Suprapubic skin (tissue), 3 donors: ENCODE data around the gene SCUBE3.

ENCODE experiments used
- CTCF ChIP-seq, 2 donors: fragments of 200-600 bp in 1 of 2; fragments of 450-650 bp in 1 of 2; sonication (generic) in 1 of 2; IDR thresholded peaks; one replicate each; pipeline ENCODE4 v1.5.1; 2016 to 2019; ENCODE audit warnings: antibody characterized with exemption in 2 of 2, mild to moderate bottlenecking in 1 of 2, moderate library complexity in 1 of 2
- POLR2A ChIP-seq, 2 donors: fragments of 450-650 bp; IDR thresholded peaks; one replicate each; pipeline ENCODE4 v1.6.1; 2017; ENCODE audit warnings: antibody characterized with exemption in 2 of 2, mild to moderate bottlenecking in 2 of 2, moderate library complexity in 2 of 2

- TF ChIP-seq CTCF (IDR thresholded peaks at IDR 0.05) (peak; percentile 63 to 90), POLR2A (IDR thresholded peaks at IDR 0.05) (no peak)
Observed at GRCh38 chr6:35240838-35241801, 27.4 kb downstream of the SCUBE3 start.
